Endothelial cell of umbilical vein (primary cell): Measurements from ENCODE around the gene CRHR1.

Source experiments
- CTCF ChIP-seq, 2 donors: IDR thresholded peaks; 1 replicate in 1 of 2; 2 replicates in 1 of 2; pipeline ENCODE4 v1.5.1; 2011; ENCODE audit warnings: low read length in 2 of 2, mild to moderate bottlenecking in 2 of 2, moderate library complexity in 2 of 2, control low read depth in 1 of 2, inconsistent platforms in 1 of 2, low read depth in 1 of 2; ENCODE audit not compliant: insufficient read depth in 1 of 2; ENCODE audit errors: extremely low read depth in 1 of 2
- EZH2 ChIP-seq: IDR thresholded peaks from 2 replicates; pipeline ENCODE4 v1.6.1; 2012; ENCODE audit warnings: borderline replicate concordance, low read depth, mild to moderate bottlenecking, moderate library complexity, low read length, inconsistent platforms; ENCODE audit not compliant: severe bottlenecking
- FOS ChIP-seq: IDR thresholded peaks from 2 replicates; pipeline ENCODE4 v1.6.1; 2011; ENCODE audit warnings: mild to moderate bottlenecking, low read length, moderate library complexity, borderline replicate concordance; ENCODE audit not compliant: insufficient read depth
- GATA2 ChIP-seq: IDR thresholded peaks from 2 replicates; pipeline ENCODE4 v1.7.0; 2011; ENCODE audit warnings: low read depth, mild to moderate bottlenecking, moderate library complexity, mixed read lengths, low read length; ENCODE audit not compliant: insufficient read length, insufficient read depth
- JUN ChIP-seq: IDR thresholded peaks from 2 replicates; pipeline ENCODE4 v1.6.1; 2011; ENCODE audit warnings: borderline replicate concordance, low read depth; ENCODE audit not compliant: insufficient read length, insufficient read depth
- MAX ChIP-seq: IDR thresholded peaks from 2 replicates; pipeline ENCODE4 v1.6.1; 2011; ENCODE audit not compliant: insufficient read depth, insufficient read length
- MYC ChIP-seq: IDR thresholded peaks from one replicate; pipeline ENCODE4 v1.6.1; 2011; ENCODE audit warnings: mild to moderate bottlenecking, low read depth, low read length
- POLR2A ChIP-seq: IDR thresholded peaks from 2 replicates; pipeline ENCODE4 v1.6.1; 2012; ENCODE audit warnings: low read depth, mild to moderate bottlenecking, control low read depth, low read length
- POLR2AphosphoS5 ChIP-seq: IDR thresholded peaks from 2 replicates; pipeline ENCODE4 v1.6.1; 2012; ENCODE audit warnings: low read depth, mild to moderate bottlenecking, control low read depth, low read length, moderate library complexity; ENCODE audit not compliant: insufficient read depth

GRCh38 chr17:45814622-45815606 is 30.8 kb downstream of the CRHR1 start:
- no peak for TF ChIP-seq POLR2A
- no peak for TF ChIP-seq CTCF (IDR thresholded peaks at IDR 0.05; ENCODE audit: extremely low read depth in 1 of 2, insufficient read depth in 1 of 2, low read depth in 1 of 2, low read length in 2 of 2)
- no peak for TF ChIP-seq POLR2AphosphoS5
- no peak for TF ChIP-seq MYC
- TF ChIP-seq EZH2: no peak
- TF ChIP-seq MAX: no peak
- TF ChIP-seq JUN: no peak
- no peak for TF ChIP-seq FOS
- no peak for TF ChIP-seq GATA2
